Spleen (tissue), 11 donors: ENCODE data around the gene DENND1A. TPM values are rescaled to one million over a fixed set of nuclear protein-coding genes. Genes with fewer than 3 reads are reported as not detected.

Experiments used
- DNase-seq: peaks from one replicate; pipeline ENCODE4 v3.0.0-alpha.2; 2020
- H3K27ac ChIP-seq, 8 donors: fragments of 200-600 bp; sonication (generic) in 7 of 8; 1 replicate in 4 of 8; 2 replicates in 4 of 8; pipeline versions ENCODE4 v1.5.0 to v1.8.0; 2016 to 2021; ENCODE audit warnings: inconsistent platforms in 4 of 8, mild to moderate bottlenecking in 4 of 8, moderate library complexity in 1 of 8
- H3K27me3 ChIP-seq, 7 donors: fragments of 200-600 bp; sonication (generic) in 6 of 7; replicated peaks in 1 of 7; 1 replicate in 4 of 7; 2 replicates in 3 of 7; pipeline versions ENCODE4 v1.5.0 to v1.8.0; 2016 to 2021; ENCODE audit warnings: inconsistent platforms in 3 of 7, mild to moderate bottlenecking in 1 of 7
- H3K36me3 ChIP-seq, 6 donors: fragments of 200-600 bp; sonication (generic) in 5 of 6; 1 replicate in 4 of 6; 2 replicates in 2 of 6; pipeline versions ENCODE4 v1.5.0 to v1.8.0; 2016 to 2021; ENCODE audit warnings: inconsistent platforms in 2 of 6
- H3K4me1 ChIP-seq, 6 donors: fragments of 200-600 bp; sonication (generic) in 5 of 6; 1 replicate in 3 of 6; 2 replicates in 3 of 6; pipeline versions ENCODE4 v1.5.0 to v1.8.0; 2016 to 2021; ENCODE audit warnings: inconsistent platforms in 3 of 6
- H3K4me3 ChIP-seq, 8 donors: fragments of 200-600 bp; sonication (generic) in 7 of 8; 1 replicate in 4 of 8; 2 replicates in 4 of 8; pipeline versions ENCODE4 v1.5.0 to v1.8.0; 2016 to 2021; ENCODE audit warnings: inconsistent platforms in 4 of 8, mild to moderate bottlenecking in 4 of 8, moderate library complexity in 2 of 8
- H3K9me3 ChIP-seq, 8 donors: fragments of 200-600 bp; sonication (generic) in 7 of 8; 1 replicate in 4 of 8; 2 replicates in 4 of 8; pipeline versions ENCODE4 v1.5.0 to v1.8.0; 2016 to 2021; ENCODE audit warnings: inconsistent platforms in 4 of 8
- CTCF ChIP-seq, 11 experiments: fragments of 200-600 bp in 7 of 11; fragments of 450-650 bp in 4 of 11; sonication (generic) in 4 of 11; IDR thresholded peaks in 8 of 11; conservative IDR thresholded peaks in 3 of 11; 1 replicate in 7 of 11; 2 replicates in 4 of 11; pipeline versions ENCODE4 v1.4.0 to v1.8.0; 2016 to 2021; ENCODE audit warnings: antibody characterized with exemption in 11 of 11, inconsistent platforms in 4 of 11, mild to moderate bottlenecking in 1 of 11
- POLR2A ChIP-seq, 3 donors: fragments of 450-650 bp; IDR thresholded peaks; one replicate each; pipeline ENCODE4 v1.5.1; 2017; ENCODE audit warnings: antibody characterized with exemption in 3 of 3, mild to moderate bottlenecking in 1 of 3
- POLR2AphosphoS5 ChIP-seq, 3 donors: sonication (generic); formaldehyde crosslinking; IDR thresholded peaks; one replicate each; pipeline ENCODE4 v1.5.1; 2017; ENCODE audit warnings: antibody characterized with exemption in 3 of 3
- WGBS, 5 donors: extraction: QIAGEN DNeasy Blood & Tissue Kit in 3 of 5; methylation state at CpG; one replicate each; pipeline versions ENCODE4 v1.1.5 to v1.1.7; 2013 to 2018; 5-methylcytosine and 5-hydroxymethylcytosine counted together
- intact Hi-C: fragments of 100-400 bp; cut with DNase I; formaldehyde crosslinking; loops from one replicate; pipeline ENCODE4 v1.15.0; 2023; ENCODE audit warnings: low total_unique reads
- polyA plus RNA-seq, 3 donors: library from polyadenylated mRNA; stranded (reverse); fragments of 200-250 nt; gene quantifications; one replicate each; pipeline ENCODE4 v1.2.1, GENCODE V29; 2013
- total RNA-seq, 7 donors: library from RNA; depleted of rRNA in 3 of 7; stranded (reverse); fragments of >200 nt in 3 of 7; fragmentation: NEBNext Ultra II Directional in 4 of 7; extraction: Animal tissue kit (Norgen Biotek cat#: 25700) in 4 of 7; gene quantifications; one replicate each; pipeline versions ENCODE4 v1.1.0 to v1.2.1, GENCODE V29; 2016 to 2021
- donor health status: healthy with polysubstance abuse.
- donor health status: DM: no; HTN: no; CAD: no; lungs with moderate emphysema.
- donor health status: DM: no; HTN: no; CAD: no.
- donor health status: Bipolar disorder and iron deficiency.
- donor health status: healthy.
- donor health status: DM: no; HTN: no; CAD: no.
- donor health status: DM: yes; HTN: yes; CAD: no.

Gene DENND1A
- total and polyA plus RNA-seq, 10 donors = 5.4 to 59.3 (median 48.8) TPM

- H3K4me1 ChIP-seq = peaks cover 4 to 39% (median 18%) of the 10 kb centered on the region in 6 donors
- peak overlapping the region in 2 of 8 donors; percentile 9 to 10 for H3K4me3 ChIP-seq
- peaks cover 0 to 30% (median 0%) of the 10 kb centered on the region in 7 donors for H3K27me3 ChIP-seq
- H3K36me3 ChIP-seq = no peaks in the 10 kb centered on the region
- no peak for TF ChIP-seq POLR2A (IDR thresholded peaks at IDR 0.05)
- no peak for TF ChIP-seq POLR2AphosphoS5 (IDR thresholded peaks at IDR 0.05)
- TF ChIP-seq CTCF (IDR thresholded peaks at IDR 0.05 in 8 of 11, conservative IDR thresholded peaks at IDR 0.05 in 3 of 11) = no peak
- intact Hi-C loops = no loop called here
- no peaks in the 10 kb centered on the region for H3K9me3 ChIP-seq
- WGBS, 5 donors = 74 to 82% (median 79%) methylated on average over 14 to 19 of the region's 19 CpGs
- no peak for DNase-seq
- no peak overlapping the region for H3K27ac ChIP-seq
Observed at GRCh38 chr9:123356851-123357742, 572.8 kb downstream of the DENND1A start.

GRCh38 chr9:123355761-123356431, 574.0 kb downstream of the DENND1A start, which contains the start of gene CRB2:
Gene CRB2 (plus strand): TSS chr9:123356197. CDS start chr9:123356261, 64 bp downstream.
- 51 to 76% (median 73%) methylated on average over 10 to 17 of the region's 17 CpGs for WGBS, 5 donors
- Histone ChIP-seq H3K27ac (no peak within 1 kb of the TSS), H3K9me3 (no peaks in the 10 kb centered on the region), H3K36me3 (no peaks in the 10 kb centered on the region), H3K27me3 (peaks cover 0 to 30% (median 0%) of the 10 kb centered on the region in 7 donors), H3K4me1 (peaks cover 4 to 39% (median 18%) of the 10 kb centered on the region in 6 donors), H3K4me3 (peak within 1 kb of the TSS in 2 of 8 donors; percentile 9 to 10)
- DNase-seq = no peak
- no peak for TF ChIP-seq CTCF (IDR thresholded peaks at IDR 0.05 in 8 of 11, conservative IDR thresholded peaks at IDR 0.05 in 3 of 11)
- no peak for TF ChIP-seq POLR2AphosphoS5 (IDR thresholded peaks at IDR 0.05)
- TF ChIP-seq POLR2A (IDR thresholded peaks at IDR 0.05) = no peak
- intact Hi-C loops = no loop called here

- no peak for DNase-seq
- intact Hi-C loops = no loop called here
Observed at GRCh38 chr9:123354806-123355508, 575.0 kb downstream of the DENND1A start.

More at GRCh38 chr9:123354806-123355508, 575.0 kb downstream of the DENND1A start:
- H3K27me3 ChIP-seq = peaks cover 0 to 35% (median 0%) of the 10 kb centered on the region in 7 donors
- H3K9me3 ChIP-seq = no peaks in the 10 kb centered on the region
- WGBS, 5 donors = 51 to 58% (median 55%) methylated on average over 7 to 9 of the region's 9 CpGs
- H3K27ac ChIP-seq = no peak overlapping the region
- H3K4me3 ChIP-seq = no peak overlapping the region
- peaks cover 4 to 35% (median 13%) of the 10 kb centered on the region in 6 donors for H3K4me1 ChIP-seq
- no peaks in the 10 kb centered on the region for H3K36me3 ChIP-seq
- TF ChIP-seq POLR2AphosphoS5 (IDR thresholded peaks at IDR 0.05) (no peak), POLR2A (IDR thresholded peaks at IDR 0.05) (no peak), CTCF (IDR thresholded peaks at IDR 0.05 in 8 of 11, conservative IDR thresholded peaks at IDR 0.05 in 3 of 11) (no peak)
